Endothelial cell of umbilical vein (primary cell): ENCODE results near the gene ATIC. TPM values are rescaled to one million over a fixed set of nuclear protein-coding genes. Genes with fewer than 3 reads are reported as not detected.

Source experiments
- BruUV-seq: library from RNA; stranded (reverse); fragments of 400-500 nt; replicated peaks from 2 replicates; lab custom pipeline; 2021; lab: Mats Ljungman, UMichigan
- CTCF ChIA-PET: fragments of 300-600, 350-600 bp; sonication (Branson Sonifier 250); formaldehyde crosslinking; loops from one replicate; lab custom pipeline; 2021; ENCODE audit warnings: antibody characterized with exemption, inconsistent platforms; lab: Charles Lee
- POLR2A ChIA-PET: fragments of 300-600, 350-600 bp; sonication (Branson Sonifier 250); formaldehyde crosslinking; loops from one replicate; lab custom pipeline; 2021; ENCODE audit warnings: antibody characterized with exemption, inconsistent platforms; lab: Charles Lee
- DNase-seq: peaks from one replicate; pipeline ENCODE4 v3.0.0-alpha.2; 2011; ENCODE audit warnings: low read depth, low spot score
- FAIRE-seq: peaks from 2 replicates; lab custom pipeline; 2011; peaks lifted over from hg19 to GRCh38; lab: Jason Lieb, UNC
- H2AFZ ChIP-seq: 2 replicates; pipeline ENCODE4 v1.6.0; 2012; ENCODE audit warnings: low read depth, low read length, control low read depth, inconsistent platforms
- H3K27ac ChIP-seq: 2 replicates; pipeline ENCODE4 v1.5.1; 2011; ENCODE audit warnings: low read depth, mild to moderate bottlenecking, control low read depth, low read length, moderate library complexity; ENCODE audit not compliant: insufficient read depth
- H3K27me3 ChIP-seq, 2 experiments: 2 replicates each; pipeline versions ENCODE4 v1.6.0 to v1.6.1; 2011; ENCODE audit warnings: low read length in 2 of 2, mixed read lengths in 1 of 2; ENCODE audit not compliant: control insufficient read depth in 2 of 2, insufficient read depth in 2 of 2
- H3K36me3 ChIP-seq, 2 experiments: 2 replicates in 1 of 2; 3 replicates in 1 of 2; pipeline ENCODE4 v1.5.1; 2011; ENCODE audit warnings: low read length in 2 of 2, mild to moderate bottlenecking in 1 of 2, moderate library complexity in 1 of 2; ENCODE audit not compliant: control insufficient read depth in 2 of 2, insufficient read depth in 2 of 2; ENCODE audit errors: extremely low read depth in 1 of 2
- H3K4me1 ChIP-seq: 3 replicates; pipeline ENCODE4 v1.5.1; 2011; ENCODE audit warnings: mild to moderate bottlenecking, low read length; ENCODE audit not compliant: control insufficient read depth, insufficient read depth; ENCODE audit errors: extremely low read depth
- H3K4me2 ChIP-seq: 2 replicates; pipeline ENCODE4 v1.6.1; 2011; ENCODE audit warnings: low read length, control low read depth, mixed read lengths; ENCODE audit not compliant: insufficient read depth
- H3K4me3 ChIP-seq, 3 experiments: fragments of 200-600 bp in 1 of 3; sonication (generic), shearing (Covaris generic) in 1 of 3; replicated peaks in 1 of 3; 2 replicates each; pipeline ENCODE4 v1.5.1; 2011 to 2016; ENCODE audit warnings: control low read depth in 3 of 3, low read length in 3 of 3, mild to moderate bottlenecking in 2 of 3, inconsistent platforms in 1 of 3, low read depth in 1 of 3, moderate library complexity in 1 of 3; ENCODE audit not compliant: insufficient read depth in 1 of 3
- H3K79me2 ChIP-seq: 2 replicates; pipeline ENCODE4 v1.6.0; 2012; ENCODE audit warnings: low read length, inconsistent platforms; ENCODE audit not compliant: control insufficient read depth, insufficient read depth
- H3K9ac ChIP-seq: replicated peaks from 2 replicates; pipeline ENCODE3; 2011; ENCODE audit warnings: low read length, control low read depth; ENCODE audit not compliant: insufficient read depth; ENCODE audit errors: extremely low read depth
- H3K9me1 ChIP-seq: replicated peaks from 3 replicates; pipeline ENCODE4 v1.6.0; 2011; ENCODE audit warnings: mild to moderate bottlenecking, low read length; ENCODE audit not compliant: control insufficient read depth, insufficient read depth; ENCODE audit errors: extremely low read depth
- H3K9me3 ChIP-seq: replicated peaks from 2 replicates; pipeline ENCODE4 v1.5.1; 2012; ENCODE audit warnings: low read length, inconsistent platforms; ENCODE audit not compliant: control insufficient read depth, insufficient read depth
- H4K20me1 ChIP-seq: replicated peaks from 2 replicates; pipeline ENCODE3; 2011; ENCODE audit warnings: mild to moderate bottlenecking, low read length; ENCODE audit not compliant: control insufficient read depth, insufficient read depth; ENCODE audit errors: extremely low read depth
- EZH2 ChIP-seq: IDR thresholded peaks from 2 replicates; pipeline ENCODE4 v1.6.1; 2012; ENCODE audit warnings: borderline replicate concordance, low read depth, mild to moderate bottlenecking, moderate library complexity, low read length, inconsistent platforms; ENCODE audit not compliant: severe bottlenecking
- FOS ChIP-seq: IDR thresholded peaks from 2 replicates; pipeline ENCODE4 v1.6.1; 2011; ENCODE audit warnings: mild to moderate bottlenecking, low read length, moderate library complexity, borderline replicate concordance; ENCODE audit not compliant: insufficient read depth
- GATA2 ChIP-seq: IDR thresholded peaks from 2 replicates; pipeline ENCODE4 v1.7.0; 2011; ENCODE audit warnings: low read depth, mild to moderate bottlenecking, moderate library complexity, mixed read lengths, low read length; ENCODE audit not compliant: insufficient read length, insufficient read depth
- MYC ChIP-seq: IDR thresholded peaks from one replicate; pipeline ENCODE4 v1.6.1; 2011; ENCODE audit warnings: mild to moderate bottlenecking, low read depth, low read length
- POLR2A ChIP-seq: IDR thresholded peaks from 2 replicates; pipeline ENCODE4 v1.6.1; 2012; ENCODE audit warnings: low read depth, mild to moderate bottlenecking, control low read depth, low read length
- POLR2AphosphoS5 ChIP-seq: IDR thresholded peaks from 2 replicates; pipeline ENCODE4 v1.6.1; 2012; ENCODE audit warnings: low read depth, mild to moderate bottlenecking, control low read depth, low read length, moderate library complexity; ENCODE audit not compliant: insufficient read depth
- dilution Hi-C: fragments of 300-500 bp; cut with MboI; formaldehyde crosslinking; loops from one replicate; pipeline ENCODE4 v1.15.0; 2019; ENCODE audit warnings: low sequenced_read_pairs; ENCODE audit not compliant: extremely low pct_ligation_motif_present
- intact Hi-C: fragments of 100-400 bp; cut with micrococcal nuclease; formaldehyde crosslinking; loops from one replicate; pipeline ENCODE4 v1.10.0; 2022
- polyA plus RNA-seq, 4 experiments: library from polyadenylated mRNA; depleted of rRNA in 3 of 4; stranded (reverse) in 3 of 4; unstranded in 1 of 4; fragments of >200 nt; gene quantifications; 2 replicates each; pipeline versions ENCODE4 v1.2.1 to v1.2.3, GENCODE V29; 2011 to 2012; ENCODE audit warnings: missing spikeins in 1 of 4
- total RNA-seq: library from RNA; stranded (reverse); gene quantifications from 2 replicates; pipeline ENCODE4 v1.2.3, GENCODE V29; 2021
- TF ChIP-seq, protein P1 (sequence below): IDR thresholded peaks from 2 replicates; pipeline ENCODE4 v1.6.1; 2011; ENCODE audit not compliant: insufficient read depth, insufficient read length

ATIC gene
- total and polyA plus RNA-seq, 2 donors (not counting 3 experiments of a cell fraction or from before 2014, with no cell fraction given): 29.5 to 80.2 TPM

DNA sequence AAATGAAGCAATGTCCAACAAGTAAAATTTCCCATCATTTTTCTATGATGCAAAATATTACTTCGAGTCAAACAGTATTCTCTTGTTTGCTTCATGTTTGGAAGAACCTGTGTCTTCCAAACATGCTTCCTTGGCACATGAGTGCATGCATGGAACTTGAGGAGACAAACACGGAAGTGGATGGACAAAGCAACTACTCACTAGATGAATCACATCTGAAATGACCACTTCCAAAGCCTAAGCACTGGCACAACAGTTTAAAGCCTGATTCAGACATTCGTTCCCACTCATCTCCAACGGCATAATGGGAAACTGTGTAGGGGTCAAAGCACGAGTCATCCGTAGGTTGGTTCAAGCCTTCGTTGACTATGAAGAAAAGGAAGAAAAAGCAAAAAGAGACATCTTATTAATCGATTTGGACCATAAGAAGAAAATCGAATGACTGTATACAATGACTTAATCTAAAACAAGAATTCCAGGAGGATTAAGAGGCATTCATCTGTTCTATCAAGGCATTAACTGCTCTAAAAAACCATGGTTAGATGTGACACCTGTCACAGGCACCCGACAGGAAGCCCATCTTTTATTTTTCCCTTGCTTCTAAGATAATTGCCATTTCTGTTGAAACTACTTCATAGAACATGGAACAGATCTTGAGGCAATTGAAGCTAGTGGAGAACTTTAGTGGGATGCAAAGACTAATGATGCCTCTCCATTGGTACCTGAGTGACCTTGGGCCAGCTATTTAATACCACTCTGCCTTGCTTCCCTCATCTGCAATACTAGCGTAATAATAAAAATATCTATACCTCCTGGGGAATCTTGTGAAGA lies 56.0 kb downstream of the ATIC start:
- no peak for FAIRE-seq
- no peak overlapping the region for H3K9ac ChIP-seq
- peaks cover 53 to 87% of the 10 kb centered on the region in 2 experiments for H3K36me3 ChIP-seq
- no peaks in the 10 kb centered on the region for H3K27me3 ChIP-seq
- ChIA-PET POLR2A (interaction anchor here (0.6 kb wide), 1 partner anchor 34 kb away, joined by 6 read pairs; no protein-coding TSS in a partner anchor), CTCF (interaction anchor here (1.7 kb wide), 1 partner anchor 563 kb away, joined by 6 read pairs; no protein-coding TSS in a partner anchor)
- TF ChIP-seq POLR2AphosphoS5: peak; percentile 14
- no peak for TF ChIP-seq EZH2
- TF ChIP-seq FOS: peak; percentile 30
- H3K27ac ChIP-seq: no peak overlapping the region
- H3K4me2 ChIP-seq: no peak overlapping the region
- no peaks in the 10 kb centered on the region for H4K20me1 ChIP-seq
- dilution Hi-C loops (no loop called here), intact Hi-C loops (no loop called here)
- DNase-seq: peak; percentile 44
- H2AFZ ChIP-seq: no peak overlapping the region
- peaks cover 2% of the 10 kb centered on the region for H3K79me2 ChIP-seq
- no peaks in the 10 kb centered on the region for H3K9me1 ChIP-seq
- H3K4me1 ChIP-seq: no peaks in the 10 kb centered on the region
- H3K4me3 ChIP-seq: no peak overlapping the region
- H3K9me3 ChIP-seq: no peaks in the 10 kb centered on the region
- BruUV-seq: no TSS peak

DNA sequence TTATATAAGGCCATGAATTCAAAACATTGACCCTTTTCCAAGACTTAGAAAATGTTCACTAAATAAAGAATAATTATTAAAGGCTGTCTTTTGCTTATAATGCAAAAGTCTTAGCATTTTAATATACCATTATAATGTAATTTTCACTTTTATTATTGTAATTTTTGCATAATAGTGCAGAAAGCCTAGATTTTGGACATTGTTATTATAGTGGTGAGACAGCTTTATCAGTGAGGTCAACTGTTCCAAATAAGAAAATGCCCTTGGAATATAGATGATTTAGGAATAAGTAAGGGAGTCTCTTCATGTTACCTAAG lies 56.6 kb downstream of the ATIC start:
- intact Hi-C loops (no loop called here), dilution Hi-C loops (no loop called here)
- TF ChIP-seq, protein P1, sequence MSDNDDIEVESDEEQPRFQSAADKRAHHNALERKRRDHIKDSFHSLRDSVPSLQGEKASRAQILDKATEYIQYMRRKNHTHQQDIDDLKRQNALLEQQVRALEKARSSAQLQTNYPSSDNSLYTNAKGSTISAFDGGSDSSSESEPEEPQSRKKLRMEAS: no peak
- TF ChIP-seq POLR2A (no peak), MYC (no peak), FOS (no peak), EZH2 (no peak), GATA2 (no peak)
- no peak overlapping the region for H3K9ac ChIP-seq
- H3K4me1 ChIP-seq: no peaks in the 10 kb centered on the region
- H3K27me3 ChIP-seq: no peaks in the 10 kb centered on the region
- ChIA-PET CTCF (interaction anchor here (1.7 kb wide), 1 partner anchor 562 kb away, joined by 6 read pairs; no protein-coding TSS in a partner anchor), POLR2A (interaction anchor here (0.6 kb wide), 1 partner anchor 33 kb away, joined by 6 read pairs; no protein-coding TSS in a partner anchor)
- no peaks in the 10 kb centered on the region for H3K9me3 ChIP-seq
- H3K4me2 ChIP-seq: no peak overlapping the region
- no peak overlapping the region for H2AFZ ChIP-seq
- DNase-seq (no peak), FAIRE-seq (no peak)
- no peak overlapping the region for H3K27ac ChIP-seq
- no peaks in the 10 kb centered on the region for H3K9me1 ChIP-seq
- H4K20me1 ChIP-seq: no peaks in the 10 kb centered on the region
- peaks cover 2% of the 10 kb centered on the region for H3K79me2 ChIP-seq
- no TSS peak for BruUV-seq
- peaks cover 50 to 88% of the 10 kb centered on the region in 2 experiments for H3K36me3 ChIP-seq
- no peak overlapping the region for H3K4me3 ChIP-seq
